ENCODE results near the gene ADAM22.

ADAM22 gene

GRCh38 chr7:87959336-87959735, 25.3 kb downstream of the ADAM22 start:
- DNase-seq (ENCODE audit: low read depth) = no peak

- no peak for DNase-seq (ENCODE audit: low read depth)
Observed at GRCh38 chr7:87960239-87960638, 26.2 kb downstream of the ADAM22 start.

- no peak for DNase-seq (ENCODE audit: low read depth)
Observed at GRCh38 chr7:87961754-87962153, 27.7 kb downstream of the ADAM22 start.

- no peak for DNase-seq (ENCODE audit: low read depth)
Observed at GRCh38 chr7:87966271-87966670, 32.2 kb downstream of the ADAM22 start.

- no peak for DNase-seq (ENCODE audit: low read depth)
Observed at GRCh38 chr7:87968021-87968420, 34.0 kb downstream of the ADAM22 start.

- no peak for DNase-seq (ENCODE audit: low read depth)
Observed at GRCh38 chr7:87982116-87982515, 48.1 kb downstream of the ADAM22 start.

- no peak for DNase-seq (ENCODE audit: low read depth)
Observed at GRCh38 chr7:87984088-87984487, 50.0 kb downstream of the ADAM22 start.

- DNase-seq (ENCODE audit: low read depth) = no peak
Observed at GRCh38 chr7:87993269-87993668, 59.2 kb downstream of the ADAM22 start.

GRCh38 chr7:87999261-87999660, 65.2 kb downstream of the ADAM22 start:
- no peak for DNase-seq (ENCODE audit: low read depth)

GRCh38 chr7:88001744-88002530, 67.9 kb downstream of the ADAM22 start:
- no peak for DNase-seq (ENCODE audit: low read depth)

- DNase-seq (ENCODE audit: low read depth) = no peak
Observed at GRCh38 chr7:88002617-88003016, 68.6 kb downstream of the ADAM22 start.

- DNase-seq (ENCODE audit: low read depth) = no peak
Observed at GRCh38 chr7:88003581-88003980, 69.5 kb downstream of the ADAM22 start.

- DNase-seq (ENCODE audit: low read depth) = no peak
Observed at GRCh38 chr7:88005191-88005590, 71.1 kb downstream of the ADAM22 start.

- no peak for DNase-seq (ENCODE audit: low read depth)
Observed at GRCh38 chr7:88009651-88010050, 75.6 kb downstream of the ADAM22 start.

- no peak for DNase-seq (ENCODE audit: low read depth)
Observed at GRCh38 chr7:88012086-88012485, 78.0 kb downstream of the ADAM22 start.

- no peak for DNase-seq (ENCODE audit: low read depth)
Observed at GRCh38 chr7:88013981-88014380, 79.9 kb downstream of the ADAM22 start.

GRCh38 chr7:88014581-88014980, 80.5 kb downstream of the ADAM22 start:
- no peak for DNase-seq (ENCODE audit: low read depth)

- DNase-seq (ENCODE audit: low read depth) = no peak
Observed at GRCh38 chr7:88015309-88015708, 81.3 kb downstream of the ADAM22 start.

- DNase-seq (ENCODE audit: low read depth) = no peak
Observed at GRCh38 chr7:88018501-88018900, 84.5 kb downstream of the ADAM22 start.

GRCh38 chr7:88020953-88021665, 87.1 kb downstream of the ADAM22 start:
- no peak for DNase-seq (ENCODE audit: low read depth)

- no peak for DNase-seq (ENCODE audit: low read depth)
Observed at GRCh38 chr7:88027724-88028123, 93.7 kb downstream of the ADAM22 start.

GRCh38 chr7:88034083-88034695, 100.1 kb downstream of the ADAM22 start:
- no peak for DNase-seq (ENCODE audit: low read depth)

- DNase-seq (ENCODE audit: low read depth) = no peak
Observed at GRCh38 chr7:88037050-88037449, 103.0 kb downstream of the ADAM22 start.

Data from stimulated activated CD8-positive, alpha-beta memory T cell treated with anti-CD3 and anti-CD28 coated beads, Interleukin-15, amount 100 ng/mL, for 24 hours (primary cell).